NCI-H2227 (cell line): ENCODE results near the gene CFAP91.

Experiments
- DNase-seq: peaks from one replicate; lab custom pipeline; 2025; ENCODE audit not compliant: unreplicated experiment; lab: John Stamatoyannopoulos, UW

Gene CFAP91

GRCh38 chr3:119738741-119739140 lies 35.9 kb downstream of the CFAP91 start:
- DNase-seq: no peak

GRCh38 chr3:119741657-119742590 lies 39.1 kb downstream of the CFAP91 start:
- no peak for DNase-seq

GRCh38 chr3:119743921-119744320 lies 41.1 kb downstream of the CFAP91 start:
- DNase-seq: no peak

GRCh38 chr3:119745942-119746341 lies 43.1 kb downstream of the CFAP91 start:
- no peak for DNase-seq

- DNase-seq: no peak
Measured at GRCh38 chr3:119746423-119746822, 43.6 kb downstream of the CFAP91 start.

GRCh38 chr3:119747357-119747756 lies 44.5 kb downstream of the CFAP91 start:
- DNase-seq: no peak

- no peak for DNase-seq
Measured at GRCh38 chr3:119748991-119749390, 46.2 kb downstream of the CFAP91 start.

- no peak for DNase-seq
Measured at GRCh38 chr3:119751423-119751822, 48.6 kb downstream of the CFAP91 start.
